ENCODE results near the gene MTHFD1. TPM values are rescaled to one million over a fixed set of nuclear protein-coding genes. Genes with fewer than 3 reads are reported as not detected.

Gene MTHFD1
- polyA plus RNA-seq, 3 donors = 11.8 to 21.3 (median 14.3) TPM

DNA sequence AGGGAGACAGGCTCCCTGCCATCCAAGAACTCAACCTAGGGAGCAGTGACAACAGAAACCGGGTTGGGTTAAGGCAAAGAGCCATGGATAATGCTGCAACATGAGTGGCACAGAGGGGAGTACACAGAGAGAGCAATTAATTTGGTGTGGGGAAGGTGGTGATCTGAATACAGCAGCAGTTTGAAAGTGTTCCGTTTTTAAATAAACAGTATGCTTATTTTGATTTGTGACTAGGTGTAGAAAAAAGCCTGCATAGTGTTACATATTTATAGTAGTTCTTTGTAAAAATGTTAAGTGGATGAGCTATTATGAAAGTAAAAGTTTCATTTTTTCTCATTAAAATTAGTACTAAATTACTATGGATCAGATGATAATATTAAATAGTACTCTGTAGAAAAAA, 85.9 kb downstream of the MTHFD1 start:
- no peaks in the 10 kb centered on the region for H3K9me3 ChIP-seq (replicated peaks in 1 of 2; ENCODE audit: control insufficient read depth in 1 of 2, insufficient read depth in 1 of 2, low read length in 2 of 2)
- intact Hi-C loops (cut with micrococcal nuclease) = no loop called here
- Mint-ChIP-seq H3K36me3 (peaks cover 0 to 4% of the 10 kb centered on the region in 2 donors), H3K27ac (no peak overlapping the region), H3K4me1 (no peaks in the 10 kb centered on the region), H3K9me3 (no peaks in the 10 kb centered on the region), H3K27me3 (ENCODE audit: low read depth in 3 of 3) (no peaks in the 10 kb centered on the region), H3K4me3 (no peak overlapping the region)
- H3K36me3 ChIP-seq (replicated peaks in 1 of 2; ENCODE audit: control insufficient read depth in 1 of 2, insufficient read depth in 2 of 2, low read length in 2 of 2) = no peaks in the 10 kb centered on the region
- H3K9ac ChIP-seq (ENCODE audit: insufficient read depth, low read length, poor library complexity, severe bottlenecking) = no peak overlapping the region
- no peaks in the 10 kb centered on the region for H4K20me1 ChIP-seq (ENCODE audit: insufficient read depth, low read length)
- DNase-seq = no peak
- no peak overlapping the region for H3K4me3 ChIP-seq (replicated peaks in 1 of 3; ENCODE audit: low read depth in 2 of 3, low read length in 3 of 3)
- H3K27ac ChIP-seq (ENCODE audit: low read depth in 1 of 2, low read length in 2 of 2) = no peak overlapping the region
- H2AFZ ChIP-seq (ENCODE audit: insufficient read depth, low read depth, low read length, poor library complexity, severe bottlenecking) = no peak overlapping the region
- H3K4me1 ChIP-seq (ENCODE audit: control insufficient read depth in 1 of 2, insufficient read depth in 2 of 2, low read length in 2 of 2) = no peaks in the 10 kb centered on the region
- H3K27me3 ChIP-seq (ENCODE audit: control insufficient read depth in 2 of 2, insufficient read depth in 2 of 2, low read length in 2 of 2) = no peaks in the 10 kb centered on the region
- TF ChIP-seq, protein P1, sequence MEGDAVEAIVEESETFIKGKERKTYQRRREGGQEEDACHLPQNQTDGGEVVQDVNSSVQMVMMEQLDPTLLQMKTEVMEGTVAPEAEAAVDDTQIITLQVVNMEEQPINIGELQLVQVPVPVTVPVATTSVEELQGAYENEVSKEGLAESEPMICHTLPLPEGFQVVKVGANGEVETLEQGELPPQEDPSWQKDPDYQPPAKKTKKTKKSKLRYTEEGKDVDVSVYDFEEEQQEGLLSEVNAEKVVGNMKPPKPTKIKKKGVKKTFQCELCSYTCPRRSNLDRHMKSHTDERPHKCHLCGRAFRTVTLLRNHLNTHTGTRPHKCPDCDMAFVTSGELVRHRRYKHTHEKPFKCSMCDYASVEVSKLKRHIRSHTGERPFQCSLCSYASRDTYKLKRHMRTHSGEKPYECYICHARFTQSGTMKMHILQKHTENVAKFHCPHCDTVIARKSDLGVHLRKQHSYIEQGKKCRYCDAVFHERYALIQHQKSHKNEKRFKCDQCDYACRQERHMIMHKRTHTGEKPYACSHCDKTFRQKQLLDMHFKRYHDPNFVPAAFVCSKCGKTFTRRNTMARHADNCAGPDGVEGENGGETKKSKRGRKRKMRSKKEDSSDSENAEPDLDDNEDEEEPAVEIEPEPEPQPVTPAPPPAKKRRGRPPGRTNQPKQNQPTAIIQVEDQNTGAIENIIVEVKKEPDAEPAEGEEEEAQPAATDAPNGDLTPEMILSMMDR (IDR thresholded peaks at IDR 0.05) = no peak
- no peak overlapping the region for H3K4me2 ChIP-seq (replicated peaks; ENCODE audit: extremely low read depth, low read length, poor library complexity, severe bottlenecking)
- no peaks in the 10 kb centered on the region for H3K79me2 ChIP-seq (ENCODE audit: insufficient read depth, low read length)
- WGBS (ENCODE audit: insufficient coverage) = 100% methylated on average over 1 of the region's 2 CpGs

DNA sequence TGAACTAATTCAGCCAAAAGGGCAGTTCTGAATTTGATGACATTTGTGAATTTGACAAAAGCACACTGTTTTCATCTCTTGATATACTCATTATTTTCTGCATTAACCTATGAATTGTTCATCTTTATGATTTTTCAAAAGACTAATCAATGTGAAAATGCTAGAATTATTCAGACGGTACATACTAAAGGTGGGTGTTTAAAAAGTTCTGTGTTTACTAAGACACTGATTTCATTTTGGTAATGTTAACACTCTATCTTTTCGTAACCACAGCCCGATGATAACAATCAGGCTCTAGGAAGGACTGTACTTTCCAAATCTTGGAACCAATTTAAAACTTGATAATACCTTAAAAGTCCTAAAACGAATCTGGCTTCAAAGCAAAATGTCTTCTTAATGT, 86.5 kb downstream of the MTHFD1 start:
- peaks cover 0 to 5% of the 10 kb centered on the region in 2 donors for H3K36me3 Mint-ChIP-seq
- Histone ChIP-seq H3K4me3 (replicated peaks in 1 of 3; ENCODE audit: low read depth in 2 of 3, low read length in 3 of 3) (no peak overlapping the region), H2AFZ (ENCODE audit: insufficient read depth, low read depth, low read length, poor library complexity, severe bottlenecking) (no peak overlapping the region), H3K27ac (ENCODE audit: low read depth in 1 of 2, low read length in 2 of 2) (no peak overlapping the region), H3K36me3 (replicated peaks in 1 of 2; ENCODE audit: control insufficient read depth in 1 of 2, insufficient read depth in 2 of 2, low read length in 2 of 2) (no peaks in the 10 kb centered on the region), H3K27me3 (ENCODE audit: control insufficient read depth in 2 of 2, insufficient read depth in 2 of 2, low read length in 2 of 2) (no peaks in the 10 kb centered on the region), H3K9me3 (replicated peaks in 1 of 2; ENCODE audit: control insufficient read depth in 1 of 2, insufficient read depth in 1 of 2, low read length in 2 of 2) (no peaks in the 10 kb centered on the region), H3K4me2 (replicated peaks; ENCODE audit: extremely low read depth, low read length, poor library complexity, severe bottlenecking) (no peak overlapping the region), H3K4me1 (ENCODE audit: control insufficient read depth in 1 of 2, insufficient read depth in 2 of 2, low read length in 2 of 2) (no peaks in the 10 kb centered on the region), H3K9ac (ENCODE audit: insufficient read depth, low read length, poor library complexity, severe bottlenecking) (no peak overlapping the region), H3K79me2 (ENCODE audit: insufficient read depth, low read length) (no peaks in the 10 kb centered on the region), H4K20me1 (ENCODE audit: insufficient read depth, low read length) (no peaks in the 10 kb centered on the region)
- no peak overlapping the region for H3K27ac Mint-ChIP-seq
- intact Hi-C loops (cut with micrococcal nuclease) = no loop called here
- no peak for DNase-seq
- TF ChIP-seq, protein P1 (IDR thresholded peaks at IDR 0.05) = no peak
- no CpG with 5 or more reads among the region's 4 CpGs for WGBS (ENCODE audit: insufficient coverage)
- H3K4me3 Mint-ChIP-seq = no peak overlapping the region
- no peaks in the 10 kb centered on the region for H3K9me3 Mint-ChIP-seq
- H3K4me1 Mint-ChIP-seq = no peaks in the 10 kb centered on the region
- H3K27me3 Mint-ChIP-seq (ENCODE audit: low read depth in 3 of 3) = no peaks in the 10 kb centered on the region

Measured in CD14-positive monocyte (primary cell).